Peyer's patch (tissue), 4 donors: ENCODE results near the gene CFD.

Experiments
- CTCF ChIP-seq, 6 experiments: fragments of 450-650 bp in 4 of 6; fragments of 200-600 bp in 2 of 6; sonication (generic) in 1 of 6; IDR thresholded peaks; one replicate each; pipeline ENCODE4 v1.5.1; 2017 to 2019; ENCODE audit warnings: antibody characterized with exemption in 6 of 6, mild to moderate bottlenecking in 3 of 6, moderate library complexity in 1 of 6
- POLR2A ChIP-seq, 2 donors: fragments of 450-650 bp; IDR thresholded peaks; one replicate each; pipeline ENCODE4 v1.5.1; 2017; ENCODE audit warnings: antibody characterized with exemption in 2 of 2, mild to moderate bottlenecking in 2 of 2, moderate library complexity in 2 of 2

- TF ChIP-seq POLR2A (IDR thresholded peaks at IDR 0.05) (no peak), CTCF (IDR thresholded peaks at IDR 0.05) (no peak)
Observed at GRCh38 chr19:862581-863314, 3.3 kb downstream of the CFD start.
